Activated gamma-delta T cell (primary cell): ENCODE data around the gene HS2ST1.

Source experiments
- DNase-seq: peaks from one replicate; lab custom pipeline; 2025; lab: John Stamatoyannopoulos, UW

The HS2ST1 gene

GRCh38 chr1:87111659-87112371 is 197.4 kb downstream of the HS2ST1 start:
- no peak for DNase-seq

- DNase-seq, result no peak
These were observed 198.9 kb downstream of the HS2ST1 start for GRCh38 chr1:87113313-87113712.

GRCh38 chr1:87115317-87115890 is 201.0 kb downstream of the HS2ST1 start:
- DNase-seq, result no peak

GRCh38 chr1:87115891-87116290 is 201.5 kb downstream of the HS2ST1 start:
- DNase-seq, result no peak

DNA sequence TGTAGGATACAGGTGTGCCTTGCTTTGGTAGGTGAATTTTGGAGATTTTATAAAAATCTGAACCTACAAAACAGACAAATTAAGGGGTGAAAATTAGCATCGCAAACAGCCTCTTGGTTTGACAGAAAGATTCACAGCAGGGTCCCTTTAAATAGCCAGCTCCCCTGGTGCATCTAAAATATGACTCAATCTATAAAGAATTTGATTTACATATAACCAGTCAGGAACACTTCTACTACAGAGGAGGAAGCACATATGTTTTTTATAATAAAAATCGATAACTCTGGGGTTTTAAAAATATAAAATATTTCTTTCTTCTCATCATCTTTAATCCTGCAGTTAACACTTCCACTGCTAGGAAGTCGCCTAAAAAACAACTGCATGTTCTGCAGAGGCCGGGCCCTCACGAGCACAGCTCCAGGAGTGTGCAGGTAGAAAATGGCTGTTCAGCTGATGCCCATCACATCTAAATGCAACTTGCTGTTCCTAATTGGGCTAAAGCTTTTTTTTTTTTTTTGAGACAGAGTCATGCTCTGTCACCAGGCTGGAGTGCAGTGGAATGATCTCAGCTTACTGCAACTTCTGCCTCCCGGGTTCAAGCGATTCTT is 203.4 kb downstream of the HS2ST1 start:
- DNase-seq, result no peak

GRCh38 chr1:87119541-87120140 is 205.2 kb downstream of the HS2ST1 start:
- DNase-seq, result no peak

GRCh38 chr1:87120779-87121178 is 206.3 kb downstream of the HS2ST1 start:
- DNase-seq, result no peak

- no peak for DNase-seq
These were observed 207.3 kb downstream of the HS2ST1 start for GRCh38 chr1:87121711-87122163.

DNA sequence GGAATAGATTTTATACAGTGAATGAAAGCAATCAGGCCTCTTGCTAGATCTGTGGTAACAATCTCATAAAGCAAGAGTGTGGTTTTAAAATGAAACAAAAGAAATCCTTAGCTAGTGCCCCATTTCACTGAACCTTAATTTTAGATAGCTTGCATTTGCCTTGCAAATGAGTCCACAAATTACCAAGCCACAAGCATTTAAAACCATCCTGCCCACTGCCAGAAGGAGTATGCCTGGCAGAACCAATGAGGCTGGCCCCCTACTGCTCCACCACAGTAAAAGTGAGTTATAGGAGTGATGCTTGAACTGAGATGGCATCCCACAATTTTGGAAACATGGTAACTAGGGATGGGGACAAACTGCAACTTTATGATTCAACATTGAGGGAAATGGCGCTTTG is 207.8 kb downstream of the HS2ST1 start:
- no peak for DNase-seq

- DNase-seq, result no peak
These were observed 209.2 kb downstream of the HS2ST1 start for GRCh38 chr1:87123610-87124009.

DNA sequence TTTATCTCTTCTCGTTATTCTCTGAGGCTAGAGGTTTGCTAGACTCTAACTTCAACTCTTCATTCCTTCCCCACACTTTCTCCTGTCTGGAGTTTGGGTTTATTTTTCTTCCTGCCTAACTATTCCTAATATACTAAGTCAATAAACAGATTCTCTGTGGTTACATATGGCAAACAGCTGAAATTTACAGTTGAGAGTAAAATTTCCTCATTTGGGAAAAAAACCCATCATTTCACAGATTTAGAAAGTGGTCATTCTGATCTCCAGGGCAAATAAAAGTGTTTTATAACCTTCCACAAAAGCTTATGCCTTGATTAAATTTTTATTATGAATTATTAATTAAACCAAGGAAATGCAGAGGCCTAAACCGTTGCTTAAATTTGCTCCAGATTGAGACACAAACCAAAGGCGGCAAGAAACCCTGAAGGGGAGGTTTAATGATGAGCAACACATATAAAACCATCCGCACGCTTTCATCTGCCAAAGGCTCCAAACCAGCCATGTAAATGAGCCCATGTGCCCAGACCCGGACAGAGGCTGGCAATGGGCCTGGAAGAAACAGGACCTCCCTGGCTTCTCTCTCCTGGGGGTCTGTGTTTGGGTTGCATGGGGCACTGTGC is 212.6 kb downstream of the HS2ST1 start:
- no peak for DNase-seq

DNA sequence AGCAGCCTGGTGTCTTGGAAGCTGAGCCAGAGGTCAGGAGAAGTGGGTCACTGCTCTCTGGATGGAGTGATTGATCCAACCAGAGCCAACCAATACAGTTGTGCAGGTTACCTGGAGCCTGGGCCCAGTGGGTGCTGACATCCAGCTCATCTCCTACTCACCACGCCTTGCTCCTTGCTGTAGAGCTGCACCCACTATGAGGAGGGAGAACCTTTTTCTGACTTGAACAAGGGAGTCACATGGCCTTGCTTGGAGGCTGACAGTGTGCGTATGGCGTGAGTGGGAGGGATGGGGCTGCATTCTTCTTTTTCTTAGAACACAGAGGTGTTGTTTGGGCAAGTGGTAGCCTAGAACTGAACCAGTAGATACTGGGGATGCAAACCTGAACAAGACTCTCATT is 213.1 kb downstream of the HS2ST1 start:
- DNase-seq, result no peak

DNA sequence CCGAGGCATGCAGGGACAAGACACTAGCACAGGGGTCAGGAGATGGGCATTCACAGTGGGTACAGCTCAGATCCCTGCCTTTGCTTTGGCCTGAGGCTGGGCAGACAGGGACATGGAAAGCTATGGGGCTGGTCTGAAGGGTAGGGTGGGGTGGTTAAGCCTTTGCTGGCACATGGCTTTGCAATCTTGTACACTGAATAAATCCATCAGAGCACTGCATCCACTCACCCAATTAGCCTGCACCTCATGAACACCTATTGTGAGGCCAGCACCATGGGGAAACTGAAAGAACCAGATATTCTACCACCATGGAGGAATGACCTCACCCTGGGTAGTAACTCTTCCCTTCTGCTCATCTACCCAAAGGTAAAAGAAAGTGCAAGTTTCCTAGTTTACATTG is 214.6 kb downstream of the HS2ST1 start:
- no peak for DNase-seq

DNA sequence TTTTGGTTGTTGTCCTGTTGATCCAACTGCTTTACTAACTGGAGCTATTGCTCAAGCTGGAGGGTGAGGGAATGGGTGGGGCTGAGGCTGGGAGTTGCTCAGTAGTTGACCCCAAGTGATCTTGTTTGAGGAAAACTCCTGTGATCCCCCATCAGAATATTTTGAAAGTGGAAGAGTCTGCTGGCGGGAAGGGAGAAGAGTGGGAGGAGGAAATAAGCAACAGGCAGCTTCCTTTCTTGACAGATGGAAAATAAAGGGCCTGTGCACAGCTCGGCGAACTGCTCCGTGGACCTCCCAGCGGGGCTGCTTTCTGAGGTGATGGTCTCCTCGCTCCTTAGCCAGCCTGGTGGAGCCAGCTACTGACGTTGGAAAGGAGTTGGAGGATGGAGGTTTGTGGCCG is 215.2 kb downstream of the HS2ST1 start:
- no peak for DNase-seq

- no peak for DNase-seq
These were observed 216.0 kb downstream of the HS2ST1 start for GRCh38 chr1:87130438-87130837.

DNA sequence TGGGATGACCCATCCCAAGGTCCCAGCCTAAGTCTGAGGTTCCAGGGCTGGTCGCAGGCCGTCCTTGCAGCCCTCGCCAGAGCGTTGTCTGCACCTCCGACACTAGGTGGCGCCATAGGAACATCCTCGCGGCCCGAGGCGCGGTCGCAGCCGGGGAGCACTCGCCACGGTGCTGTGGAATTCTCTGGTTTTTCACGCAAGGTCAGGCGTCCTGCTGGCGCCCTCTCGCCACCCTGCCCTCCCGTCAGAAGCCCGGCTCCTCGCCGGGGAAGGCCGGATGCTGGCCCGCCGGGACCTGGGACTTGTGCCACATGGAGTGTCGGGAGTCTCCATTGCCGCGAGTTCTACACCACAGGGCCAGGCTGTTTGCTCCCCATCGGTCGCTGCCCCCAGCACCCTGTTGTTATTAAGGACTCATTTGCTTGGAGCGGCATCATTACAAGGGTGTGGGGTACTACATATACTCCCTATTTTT is 217.4 kb downstream of the HS2ST1 start:
- peak; percentile 18 for DNase-seq

GRCh38 chr1:87132284-87132870 is 217.9 kb downstream of the HS2ST1 start:
- no peak for DNase-seq

DNA sequence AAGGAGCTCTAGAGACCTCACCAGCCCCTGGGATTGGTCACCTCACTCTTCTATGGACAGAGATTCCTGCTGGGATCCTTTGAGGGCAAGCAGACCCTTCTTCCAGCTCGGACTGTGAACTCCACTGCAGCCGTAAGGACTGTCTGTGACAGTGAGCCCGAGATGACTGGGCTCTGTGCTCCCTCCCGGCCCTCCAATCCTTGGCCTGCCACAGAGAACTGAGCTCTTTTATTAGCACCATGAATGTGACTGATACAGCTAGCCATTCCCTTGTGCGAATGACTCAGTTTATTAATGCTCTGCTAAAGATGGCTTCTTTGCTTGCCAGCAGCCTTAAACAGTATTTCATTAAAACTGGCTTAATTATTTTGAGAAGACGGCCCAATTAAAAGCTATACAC is 219.6 kb downstream of the HS2ST1 start:
- DNase-seq, result no peak

GRCh38 chr1:87134625-87135328 is 220.3 kb downstream of the HS2ST1 start:
- DNase-seq, result no peak

- no peak for DNase-seq
These were observed 220.9 kb downstream of the HS2ST1 start for GRCh38 chr1:87135329-87135712.

DNA sequence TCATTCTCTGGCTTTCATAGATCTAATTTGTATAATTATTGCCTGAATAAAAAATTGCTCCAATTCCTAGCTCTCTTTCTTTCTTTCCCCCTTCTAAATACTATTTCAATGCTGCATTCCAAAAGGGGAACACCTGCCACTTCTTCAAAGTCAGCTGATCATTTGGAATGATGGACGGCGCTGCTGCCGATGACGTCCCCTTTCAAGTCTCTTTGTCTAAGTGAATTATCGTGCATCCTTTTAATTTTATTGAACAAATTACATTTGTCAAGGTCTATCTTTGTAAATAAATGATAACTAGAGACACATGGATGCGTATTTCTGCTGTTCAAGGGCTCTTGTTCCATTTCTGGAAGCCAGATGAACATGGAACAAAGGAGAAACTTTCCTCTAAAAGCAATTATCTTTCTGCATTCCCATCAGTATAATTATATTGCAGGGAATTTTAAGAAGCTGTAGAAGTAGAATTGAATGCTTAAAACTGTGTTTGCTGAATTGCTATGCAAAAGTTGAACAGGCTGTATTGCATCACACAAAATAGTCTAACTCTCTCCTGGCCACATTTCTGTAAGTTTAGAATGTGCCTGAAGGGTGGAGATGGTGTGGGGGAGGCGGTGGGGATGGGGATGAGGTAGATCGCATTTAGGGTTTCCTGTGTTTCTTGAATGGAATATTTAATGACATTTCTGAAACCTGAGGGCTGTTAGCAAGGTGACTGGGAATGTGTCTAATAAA is 222.3 kb downstream of the HS2ST1 start:
- DNase-seq, result no peak
